Rectal smooth muscle tissue (tissue), 1 donor: ENCODE data around the gene RORB.

Experiments used
- H3K27ac ChIP-seq: one replicate; pipeline ENCODE4 v1.7.0; 2013; ENCODE audit warnings: low read depth, low read length, inconsistent platforms
- H3K27me3 ChIP-seq: one replicate; pipeline ENCODE4 v1.7.0; 2013; ENCODE audit warnings: low read length; ENCODE audit not compliant: control insufficient read depth, insufficient read depth
- H3K36me3 ChIP-seq: one replicate; pipeline ENCODE4 v1.7.0; 2013; ENCODE audit warnings: low read length; ENCODE audit not compliant: control insufficient read depth, insufficient read depth
- H3K4me1 ChIP-seq: one replicate; pipeline ENCODE4 v1.7.0; 2013; ENCODE audit warnings: low read length; ENCODE audit not compliant: control insufficient read depth, insufficient read depth
- H3K4me3 ChIP-seq: one replicate; pipeline ENCODE4 v1.7.0; 2013; ENCODE audit warnings: low read length
- H3K9ac ChIP-seq: one replicate; pipeline ENCODE4 v1.7.0; 2013; ENCODE audit warnings: low read length

The RORB gene

DNA sequence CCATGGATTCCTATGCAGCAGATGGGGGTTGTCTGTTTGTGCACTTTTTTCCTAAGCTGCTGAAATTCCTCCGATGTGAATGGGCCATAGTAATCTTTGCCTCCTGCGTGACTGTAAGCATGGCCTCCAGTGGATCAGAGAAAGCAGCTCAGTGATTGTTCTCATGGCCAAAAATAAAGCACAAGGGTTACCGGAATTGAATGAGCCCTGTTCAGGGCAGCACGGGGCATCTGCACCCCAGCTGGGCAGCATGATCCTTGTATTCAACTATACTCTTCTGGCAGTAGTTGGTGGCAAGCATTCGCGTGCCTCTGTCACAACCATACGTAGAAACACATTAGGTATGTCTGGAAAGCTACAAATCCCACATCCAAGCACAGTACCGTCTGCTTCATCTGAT is 193.9 kb downstream of the RORB start:
- H3K27me3 ChIP-seq, result no peaks in the 10 kb centered on the region
- no peaks in the 10 kb centered on the region for H3K36me3 ChIP-seq
- H3K4me1 ChIP-seq, result no peaks in the 10 kb centered on the region
- no peak overlapping the region for H3K27ac ChIP-seq
- H3K9ac ChIP-seq, result no peak overlapping the region
- no peak overlapping the region for H3K4me3 ChIP-seq

DNA sequence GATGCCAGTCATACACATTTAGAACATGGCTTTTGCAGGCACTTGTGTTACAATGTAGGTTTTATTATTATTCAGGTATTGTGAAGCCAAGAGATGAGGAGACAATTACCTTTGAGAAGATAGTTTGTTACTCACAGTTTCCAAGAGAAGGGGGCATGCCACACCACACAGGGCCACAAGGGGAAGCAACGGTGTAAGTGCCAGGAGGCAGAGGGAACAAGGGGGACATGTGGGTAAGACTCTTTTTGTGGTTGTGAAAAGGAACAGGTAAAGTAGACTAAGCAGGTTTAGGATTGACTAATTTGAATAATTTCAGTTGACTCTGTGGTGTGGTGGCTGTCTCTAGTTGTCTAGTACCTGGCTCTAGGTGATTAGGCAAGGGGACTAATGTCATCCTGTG is 199.4 kb downstream of the RORB start:
- H3K4me1 ChIP-seq, result no peaks in the 10 kb centered on the region
- H3K9ac ChIP-seq, result no peak overlapping the region
- H3K27ac ChIP-seq, result no peak overlapping the region
- H3K27me3 ChIP-seq, result no peaks in the 10 kb centered on the region
- no peak overlapping the region for H3K4me3 ChIP-seq
- H3K36me3 ChIP-seq, result no peaks in the 10 kb centered on the region

DNA sequence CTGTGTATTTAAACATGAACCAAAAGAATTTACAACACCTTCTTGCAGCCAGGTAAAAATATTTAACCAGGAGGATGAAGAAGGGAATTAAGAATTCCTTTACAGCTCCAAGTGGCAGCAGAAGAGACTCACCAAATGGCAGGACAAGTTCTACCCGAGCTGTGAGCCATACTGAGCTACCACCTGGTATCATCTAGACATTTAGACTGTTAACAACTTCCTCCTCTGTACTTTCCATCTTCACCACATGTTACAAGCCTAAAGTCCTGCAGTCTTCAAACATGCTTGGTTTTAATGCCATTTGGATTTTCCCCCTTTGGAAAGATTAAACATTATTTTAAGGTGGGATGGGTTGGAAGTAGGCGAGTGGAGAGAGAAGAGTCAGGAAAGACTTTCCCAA is 200.4 kb downstream of the RORB start:
- H3K4me1 ChIP-seq, result no peaks in the 10 kb centered on the region
- H3K27ac ChIP-seq, result no peak overlapping the region
- H3K27me3 ChIP-seq, result no peaks in the 10 kb centered on the region
- no peak overlapping the region for H3K9ac ChIP-seq
- H3K36me3 ChIP-seq, result no peaks in the 10 kb centered on the region
- H3K4me3 ChIP-seq, result no peak overlapping the region

DNA sequence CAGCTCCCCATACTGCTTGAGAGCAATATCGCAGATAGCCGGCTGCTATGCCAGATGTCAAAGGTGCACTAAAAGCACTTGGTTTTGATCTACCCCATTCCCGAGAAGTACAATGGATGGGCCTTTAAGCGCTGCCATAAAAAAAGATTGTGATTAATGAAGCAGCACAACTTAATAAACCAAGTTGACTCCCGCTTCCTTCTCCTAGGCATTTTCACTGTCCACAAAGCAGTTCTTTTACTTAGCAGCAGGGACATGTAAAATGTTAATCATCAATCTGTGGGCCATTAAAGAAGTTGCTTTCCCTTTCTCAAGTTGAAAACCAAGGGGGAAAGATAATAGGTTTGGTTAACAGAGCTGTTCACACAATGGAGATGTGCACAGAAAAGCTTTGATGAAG is 214.2 kb downstream of the RORB start:
- H3K27ac ChIP-seq, result no peak overlapping the region
- H3K9ac ChIP-seq, result no peak overlapping the region
- H3K27me3 ChIP-seq, result peaks cover 2% of the 10 kb centered on the region
- no peak overlapping the region for H3K4me3 ChIP-seq
- H3K4me1 ChIP-seq, result no peaks in the 10 kb centered on the region
- H3K36me3 ChIP-seq, result no peaks in the 10 kb centered on the region

DNA sequence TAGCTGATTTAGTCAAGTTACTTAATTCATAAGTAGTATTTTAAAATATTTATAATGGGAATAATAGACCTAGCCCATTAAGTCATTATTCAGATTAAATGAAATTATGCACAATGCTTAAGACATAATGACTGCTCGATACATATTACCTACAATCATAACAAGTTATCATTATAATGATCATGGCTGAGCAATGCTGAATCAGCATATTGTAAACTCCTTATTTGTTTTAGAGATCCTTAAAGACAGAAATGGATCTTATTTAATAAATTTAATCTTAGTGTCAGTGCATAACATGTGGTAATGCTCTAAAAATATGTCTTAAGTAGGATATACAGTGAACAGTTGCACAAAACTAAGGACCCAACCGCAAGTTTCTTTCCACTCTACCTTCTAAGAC is 221.6 kb downstream of the RORB start:
- no peaks in the 10 kb centered on the region for H3K36me3 ChIP-seq

GRCh38 chr9:74719306-74719705 is 222.2 kb downstream of the RORB start:
- Histone ChIP-seq H3K27ac (no peak overlapping the region), H3K4me3 (no peak overlapping the region), H3K36me3 (no peaks in the 10 kb centered on the region), H3K4me1 (no peaks in the 10 kb centered on the region), H3K27me3 (no peaks in the 10 kb centered on the region), H3K9ac (no peak overlapping the region)

More for the DNA sequence above, 221.6 kb downstream of the RORB start:
- Histone ChIP-seq H3K4me1 (no peaks in the 10 kb centered on the region), H3K4me3 (no peak overlapping the region), H3K27me3 (no peaks in the 10 kb centered on the region), H3K9ac (no peak overlapping the region), H3K27ac (no peak overlapping the region)

DNA sequence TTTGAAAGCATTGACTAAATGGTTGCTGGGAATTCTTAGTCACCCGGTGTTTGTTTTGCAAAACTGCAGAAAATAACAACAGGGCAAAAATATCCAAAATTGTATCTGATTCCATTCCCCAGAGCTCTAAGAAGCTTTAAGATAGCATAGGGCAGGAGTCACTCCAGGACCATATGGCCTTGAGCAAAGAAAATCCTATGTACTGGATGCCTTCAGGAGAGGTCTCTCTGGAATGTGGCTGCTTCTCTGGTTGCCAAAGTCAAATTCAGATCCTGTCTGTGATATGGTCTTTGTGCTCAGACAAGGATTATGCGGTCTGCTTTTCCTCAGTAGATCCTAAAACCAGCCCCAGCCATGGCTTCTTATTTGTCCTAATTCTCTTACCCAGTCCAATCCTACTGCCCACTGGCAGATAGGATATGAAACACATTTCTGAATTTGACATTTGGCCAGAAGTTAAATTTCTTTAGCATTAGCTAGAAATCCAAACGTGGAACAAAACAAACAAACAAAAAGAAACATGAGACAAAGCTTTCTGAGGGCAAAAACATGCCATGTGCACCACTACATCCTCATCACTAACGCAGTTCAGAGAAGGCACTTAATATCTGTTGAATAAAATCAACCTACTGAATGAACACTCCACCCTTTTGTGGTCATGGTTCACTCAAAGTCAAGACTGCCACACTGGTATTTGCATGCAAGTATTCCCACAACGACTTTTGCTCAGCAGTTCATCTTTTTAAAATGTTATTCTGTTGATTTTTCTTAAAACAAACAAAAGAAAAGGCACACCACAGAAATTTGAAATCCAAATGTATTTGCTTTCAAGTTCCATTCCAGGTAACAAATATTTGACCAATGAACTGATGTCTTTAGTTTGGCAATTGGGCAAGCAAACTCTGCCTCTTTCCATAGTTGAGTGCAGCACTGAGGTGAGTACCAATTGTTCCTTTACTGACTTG is 224.8 kb downstream of the RORB start:
- Histone ChIP-seq H3K4me1 (no peaks in the 10 kb centered on the region), H3K36me3 (peaks cover 2% of the 10 kb centered on the region), H3K27ac (no peak overlapping the region), H3K4me3 (no peak overlapping the region), H3K9ac (no peak overlapping the region), H3K27me3 (no peaks in the 10 kb centered on the region)

DNA sequence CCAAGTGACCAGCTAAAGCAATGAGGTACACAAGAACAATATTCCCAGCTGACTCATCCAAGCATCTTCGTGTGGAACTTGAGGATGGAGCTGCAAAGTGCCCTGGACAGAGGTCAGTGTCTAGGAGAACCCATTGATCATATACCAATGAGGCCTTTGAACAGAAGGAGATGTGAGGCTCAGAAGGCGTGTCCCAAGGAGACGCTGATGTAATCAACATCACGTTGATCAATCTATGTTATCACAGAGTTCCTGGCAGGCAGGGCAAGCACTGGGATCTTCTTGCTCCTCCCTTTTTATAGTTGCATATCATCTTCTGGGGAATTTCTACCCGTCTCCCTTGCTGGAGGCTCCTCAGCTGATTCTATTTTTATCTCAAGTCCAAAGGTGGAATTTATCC is 227.2 kb downstream of the RORB start:
- peaks cover 2% of the 10 kb centered on the region for H3K36me3 ChIP-seq
- no peaks in the 10 kb centered on the region for H3K4me1 ChIP-seq
- no peak overlapping the region for H3K4me3 ChIP-seq
- H3K9ac ChIP-seq, result no peak overlapping the region
- H3K27me3 ChIP-seq, result no peaks in the 10 kb centered on the region
- no peak overlapping the region for H3K27ac ChIP-seq

- H3K27me3 ChIP-seq, result no peaks in the 10 kb centered on the region
- no peak overlapping the region for H3K9ac ChIP-seq
- no peak overlapping the region for H3K27ac ChIP-seq
- no peaks in the 10 kb centered on the region for H3K4me1 ChIP-seq
- H3K4me3 ChIP-seq, result no peak overlapping the region
- H3K36me3 ChIP-seq, result peaks cover 2% of the 10 kb centered on the region
Observed at GRCh38 chr9:74726581-74726980, 229.4 kb downstream of the RORB start.

DNA sequence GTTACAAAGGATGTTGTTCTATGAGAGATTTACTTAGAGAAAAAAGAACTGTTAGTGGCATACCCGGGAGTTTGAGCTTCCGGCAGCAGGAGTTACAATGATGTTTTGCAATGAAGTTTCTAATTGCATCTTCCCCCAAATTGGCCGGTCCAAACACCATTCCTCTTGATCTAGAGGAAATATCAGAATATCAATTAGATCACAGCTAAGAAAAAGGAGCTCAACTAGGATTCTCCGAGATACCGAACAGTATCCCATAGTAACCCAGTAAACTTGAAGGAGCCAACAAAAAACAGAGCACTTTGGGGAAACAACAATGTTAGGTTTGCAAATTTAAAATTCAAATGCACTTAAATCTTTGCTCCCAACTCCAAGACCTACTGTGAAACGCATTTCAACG is 231.0 kb downstream of the RORB start:
- no peak overlapping the region for H3K4me3 ChIP-seq
- H3K4me1 ChIP-seq, result no peaks in the 10 kb centered on the region
- peaks cover 2% of the 10 kb centered on the region for H3K36me3 ChIP-seq
- H3K27ac ChIP-seq, result no peak overlapping the region
- H3K27me3 ChIP-seq, result no peaks in the 10 kb centered on the region
- no peak overlapping the region for H3K9ac ChIP-seq

- Histone ChIP-seq H3K27ac (no peak overlapping the region), H3K4me3 (no peak overlapping the region)
Observed at GRCh38 chr9:74729136-74729695, 232.1 kb downstream of the RORB start.

GRCh38 chr9:74735761-74736160 is 238.6 kb downstream of the RORB start:
- no peaks in the 10 kb centered on the region for H3K4me1 ChIP-seq
- no peaks in the 10 kb centered on the region for H3K36me3 ChIP-seq
- H3K27me3 ChIP-seq, result no peaks in the 10 kb centered on the region
- no peak overlapping the region for H3K4me3 ChIP-seq
- no peak overlapping the region for H3K27ac ChIP-seq
- no peak overlapping the region for H3K9ac ChIP-seq

More at GRCh38 chr9:74729136-74729695, 232.1 kb downstream of the RORB start:
- Histone ChIP-seq H3K27me3 (no peaks in the 10 kb centered on the region), H3K36me3 (peaks cover 2% of the 10 kb centered on the region), H3K4me1 (no peaks in the 10 kb centered on the region), H3K9ac (no peak overlapping the region)

DNA sequence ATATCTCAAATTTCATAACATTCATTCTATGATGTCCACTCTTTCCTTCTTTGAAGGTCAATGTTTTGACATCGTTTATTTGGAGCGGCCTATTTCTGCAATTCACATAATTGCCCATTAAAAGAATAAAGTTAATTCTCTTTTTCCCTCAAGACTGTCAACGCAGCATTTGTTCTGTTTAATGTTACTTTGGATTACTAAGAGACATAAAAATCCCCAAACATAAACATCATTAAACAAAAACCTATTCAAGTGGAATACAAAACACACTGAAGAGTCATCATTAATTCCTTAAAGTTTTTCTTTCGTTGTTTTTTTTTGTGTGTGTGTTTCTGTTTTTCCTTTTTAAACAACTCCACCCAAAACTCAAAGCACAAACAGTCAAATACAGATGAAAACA is 239.5 kb downstream of the RORB start:
- no peak overlapping the region for H3K4me3 ChIP-seq
- no peaks in the 10 kb centered on the region for H3K4me1 ChIP-seq
- no peaks in the 10 kb centered on the region for H3K27me3 ChIP-seq
- no peak overlapping the region for H3K27ac ChIP-seq
- no peaks in the 10 kb centered on the region for H3K36me3 ChIP-seq
- H3K9ac ChIP-seq, result no peak overlapping the region
